ENCODE data around the gene ANGPTL1. TPM values are rescaled to one million over a fixed set of nuclear protein-coding genes. Genes with fewer than 3 reads are reported as not detected.

Gene ANGPTL1
- total and polyA plus RNA-seq, 10 of the 15 experiments (the other 5 are each of a cell fraction or from before 2014, with no cell fraction given) = not detected

- TF ChIP-seq RAD51 (IDR thresholded peaks at IDR 0.05) (no peak), ZBTB11 (CRISPR knock-in tag; IDR thresholded peaks at IDR 0.05) (no peak), HDAC6 (IDR thresholded peaks at IDR 0.05; ENCODE audit: unreplicated experiment) (no peak)
Observed at GRCh38 chr1:178862864-178863263, 8.0 kb downstream of the ANGPTL1 start (continued).

GRCh38 chr1:178862416-178862815 is 8.5 kb downstream of the ANGPTL1 start:
- WGBS (ENCODE audit: insufficient coverage, insufficient replicate concordance, low lambda C conversion rate, missing lambda C conversion rate) = 77% methylated on average over 3 of the region's 3 CpGs
- H3K4me1 ChIP-seq (ENCODE audit: control insufficient read depth, insufficient read depth, low read length) = no peaks in the 10 kb centered on the region
- H3K36me3 ChIP-seq (ENCODE audit: control insufficient read depth in 2 of 2, insufficient read depth in 2 of 2, low read length in 1 of 2) = no peaks in the 10 kb centered on the region
- H3K79me2 ChIP-seq (ENCODE audit: control insufficient read depth, insufficient read depth, low read length) = no peaks in the 10 kb centered on the region
- ChIA-PET POLR2A (no interaction called here), RAD21 (ENCODE audit: unreplicated experiment) (no interaction called here), SMC1A (ENCODE audit: uncharacterized antibody, unreplicated experiment) (interaction anchor here (0.6 kb wide), 1 partner anchor 50 kb away, joined by 4 read pairs; no protein-coding TSS in a partner anchor), CTCF (interaction anchor here (0.8 kb wide), 1 partner anchor 329 kb away, joined by 3 read pairs; no protein-coding TSS in a partner anchor)
- in situ Hi-C loops (cut with MboI) = no loop called here
- H4K20me1 ChIP-seq (ENCODE audit: control insufficient read depth, insufficient read depth) = no peaks in the 10 kb centered on the region
- H3K4me3 ChIP-seq = no peak overlapping the region
- intact Hi-C loops (cut with micrococcal nuclease; ENCODE audit: unreplicated experiment) = no loop called here
- DNase-seq (ENCODE audit: low read depth, low spot score) (no peak), ATAC-seq (no peak), FAIRE-seq (no peak)
- H3K27me3 ChIP-seq (replicated peaks in 1 of 2; ENCODE audit: control insufficient read depth in 2 of 2, insufficient read depth in 2 of 2, low read length in 1 of 2) = no peaks in the 10 kb centered on the region
- no peaks in the 10 kb centered on the region for H3K9me3 ChIP-seq (replicated peaks; ENCODE audit: control insufficient read depth, insufficient read depth, low read length)
- H3K9ac ChIP-seq (ENCODE audit: control insufficient read depth, insufficient read depth, low read length) = no peak overlapping the region
- BruUV-seq (replicated peaks) = no TSS peak
- H3K4me2 ChIP-seq (ENCODE audit: control insufficient read depth, insufficient read depth) = no peak overlapping the region
- no peak overlapping the region for H2AFZ ChIP-seq (ENCODE audit: control insufficient read depth, low read depth, low read length)
- H3K27ac ChIP-seq (ENCODE audit: control insufficient read depth, insufficient read depth) = no peak overlapping the region
- TF ChIP-seq HDAC6 (IDR thresholded peaks at IDR 0.05; ENCODE audit: unreplicated experiment) (no peak), MYC (IDR thresholded peaks at IDR 0.05; ENCODE audit: insufficient read depth, insufficient read length, insufficient replicate concordance, low read length, severe bottlenecking) (no peak), USF1 (IDR thresholded peaks at IDR 0.05; ENCODE audit: borderline replicate concordance, extremely low read length, insufficient read depth, low read depth, low read length) (no peak), NFXL1 (IDR thresholded peaks at IDR 0.05; ENCODE audit: borderline replicate concordance) (no peak), PML (IDR thresholded peaks at IDR 0.05; ENCODE audit: low read length) (no peak), PAX5 (IDR thresholded peaks at IDR 0.05; ENCODE audit: borderline replicate concordance, low read depth, low read length) (no peak), CBX5 (IDR thresholded peaks at IDR 0.05; ENCODE audit: low read depth) (no peak), ETV6 (conservative IDR thresholded peaks at IDR 0.05 in 1 of 2, IDR thresholded peaks at IDR 0.05 in 1 of 2; ENCODE audit: borderline replicate concordance in 1 of 2, low read depth in 1 of 2) (no peak), SPI1 (IDR thresholded peaks at IDR 0.05; ENCODE audit: borderline replicate concordance, insufficient read depth, low read depth, low read length) (no peak), STAT3 (IDR thresholded peaks at IDR 0.05; ENCODE audit: low read depth, low read length) (no peak), CTCF (IDR thresholded peaks at IDR 0.05 in 2 of 3, conservative IDR thresholded peaks at IDR 0.05 in 1 of 3; ENCODE audit: control insufficient read depth in 2 of 3, extremely low read depth in 1 of 3, insufficient read depth in 1 of 3, low read depth in 3 of 3, low read length in 3 of 3) (no peak), BACH1 (IDR thresholded peaks at IDR 0.05; ENCODE audit: borderline replicate concordance) (no peak), YY1 (IDR thresholded peaks at IDR 0.05; ENCODE audit: low read depth, low read length) (no peak)

Measured in GM12878 (cell line).